ENCODE data around the gene PCDHB11.
"Not testable (repeated sequence)": the region's sequence is repeated elsewhere in the genome, so short reads cannot be mapped to it uniquely, and the experiment has no call there.

Gene PCDHB11

GRCh38 chr5:141186897-141187512 is 12.4 kb upstream of the PCDHB11 start, which contains the start of gene PCDHB9:
PCDHB9 (plus strand) TSS chr5:141187161; CDS start chr5:141187319, 158 bp downstream.
- no peak for DNase-seq (ENCODE audit: low read depth in 2 of 2)

- DNase-seq (ENCODE audit: low read depth in 2 of 2) = not testable (repeated sequence)
These were observed 10.7 kb upstream of the PCDHB11 start for GRCh38 chr5:141188682-141189081.

- not testable (repeated sequence) for DNase-seq (ENCODE audit: low read depth in 2 of 2)
These were observed 10.3 kb upstream of the PCDHB11 start for GRCh38 chr5:141189131-141189530.

GRCh38 chr5:141192110-141192725 is 7.2 kb upstream of the PCDHB11 start, which contains the start of gene PCDHB10:
PCDHB10 (plus strand) TSS chr5:141192353; CDS start chr5:141192553, 200 bp downstream.
- DNase-seq (ENCODE audit: low read depth in 2 of 2) = no peak

- not testable (repeated sequence) for DNase-seq (ENCODE audit: low read depth in 2 of 2)
These were observed 5.1 kb upstream of the PCDHB11 start for GRCh38 chr5:141194332-141194731.

GRCh38 chr5:141196363-141196762 is 3.1 kb upstream of the PCDHB11 start:
- DNase-seq (ENCODE audit: low read depth in 2 of 2) = no peak

- DNase-seq (ENCODE audit: low read depth in 2 of 2) = not testable (repeated sequence)
These were observed 1.7 kb downstream of the PCDHB11 start for GRCh38 chr5:141201126-141201525.

GRCh38 chr5:141201646-141202045 is 2.2 kb downstream of the PCDHB11 start:
- DNase-seq (ENCODE audit: low read depth in 2 of 2) = not testable (repeated sequence)

- DNase-seq (ENCODE audit: low read depth in 2 of 2) = no peak
These were observed 9.1 kb downstream of the PCDHB11 start, which contains the start of gene PCDHB12 for GRCh38 chr5:141208478-141208877. PCDHB12 (plus strand) TSS chr5:141208719; CDS start chr5:141208908, 189 bp downstream.

- not testable (repeated sequence) for DNase-seq (ENCODE audit: low read depth in 2 of 2)
These were observed 10.9 kb downstream of the PCDHB11 start for GRCh38 chr5:141210281-141210680.

- not testable (repeated sequence) for DNase-seq (ENCODE audit: low read depth in 2 of 2)
These were observed 11.4 kb downstream of the PCDHB11 start for GRCh38 chr5:141210849-141211248.

- not testable (repeated sequence) for DNase-seq (ENCODE audit: low read depth in 2 of 2)
These were observed 14.4 kb downstream of the PCDHB11 start, which contains the start of gene PCDHB13 for GRCh38 chr5:141213656-141214339. PCDHB13 (plus strand) TSS chr5:141213919; CDS start chr5:141214124, 205 bp downstream.

- DNase-seq (ENCODE audit: low read depth in 2 of 2) = not testable (repeated sequence)
These were observed 15.2 kb downstream of the PCDHB11 start for GRCh38 chr5:141214583-141214982.

GRCh38 chr5:141215504-141215903 is 16.1 kb downstream of the PCDHB11 start:
- not testable (repeated sequence) for DNase-seq (ENCODE audit: low read depth in 2 of 2)

GRCh38 chr5:141216035-141216434 is 16.6 kb downstream of the PCDHB11 start:
- not testable (repeated sequence) for DNase-seq (ENCODE audit: low read depth in 2 of 2)

- no peak for DNase-seq (ENCODE audit: low read depth in 2 of 2)
These were observed 23.8 kb downstream of the PCDHB11 start, which contains the start of gene PCDHB14 for GRCh38 chr5:141223112-141223783. PCDHB14 (plus strand) TSS chr5:141223343; CDS start chr5:141223506, 163 bp downstream.

GRCh38 chr5:141224844-141225243 is 25.4 kb downstream of the PCDHB11 start:
- DNase-seq (ENCODE audit: low read depth in 2 of 2) = not testable (repeated sequence)

GRCh38 chr5:141225421-141225820 is 26.0 kb downstream of the PCDHB11 start:
- not testable (repeated sequence) for DNase-seq (ENCODE audit: low read depth in 2 of 2)

- no peak for DNase-seq (ENCODE audit: low read depth in 2 of 2)
These were observed 34.8 kb downstream of the PCDHB11 start for GRCh38 chr5:141234109-141234667.

- not testable (repeated sequence) for DNase-seq (ENCODE audit: low read depth in 2 of 2)
These were observed 36.5 kb downstream of the PCDHB11 start for GRCh38 chr5:141235922-141236321.
